ENCODE data around the gene TIMM22. TPM values are rescaled to one million over a fixed set of nuclear protein-coding genes. Genes with fewer than 3 reads are reported as not detected.
A peak's percentile ranks its signal among the peaks of the same experiment; 100 is the strongest.

Gene TIMM22
- polyA plus RNA-seq, 2 of the 4 experiments (the other 2 are of a cell fraction), result 15.8 to 21.3 TPM

- WGBS (ENCODE audit: missing lambda C conversion rate), result 3% methylated on average over 21 of the region's 42 CpGs
- peaks cover 16% of the 10 kb centered on the region; the same call in 2 of the 3 replicates for H3K4me1 ChIP-seq
- DNase-seq (ENCODE audit: low read depth in 1 of 2, low spot score in 1 of 2) (peak in 1 of 2 experiments; percentile 58), FAIRE-seq (no peak), ATAC-seq (peak; percentile 58 to 76)
- TF ChIP-seq BCL3 (IDR thresholded peaks at IDR 0.05), result no peak
- TF ChIP-seq ESRRA (IDR thresholded peaks at IDR 0.05; ENCODE audit: borderline replicate concordance, low read length), result no peak
- TF ChIP-seq REST (IDR thresholded peaks at IDR 0.05), result no peak
- TF ChIP-seq HES2 (IDR thresholded peaks at IDR 0.05), result no peak
- CTCF ChIA-PET, result interaction anchor here (1.0 to 14.3 kb wide), 24 partner anchors 10 to 567 kb away, joined by 3 to 428 read pairs (median 20); partner anchors contain the start of genes GEMIN4, GLOD4, MRM3 and TIMM22
- POLR2A ChIA-PET, result interaction anchor here (1.0 to 2.6 kb wide), 9 partner anchors 18 to 197 kb away, joined by 3 to 25 read pairs (median 4); partner anchors contain the start of genes GLOD4, MRM3 and TIMM22
- no peaks in the 10 kb centered on the region for H3K9me3 ChIP-seq
- H3K4me3 ChIP-seq, result peak overlapping the region; percentile 89
- peak overlapping the region; percentile 94 for H3K4me2 ChIP-seq
- peak overlapping the region; percentile 76 to 91 for H3K27ac ChIP-seq
Measured at GRCh38 chr17:979212-979538, 17.8 kb upstream of the TIMM22 start.

- DNase-seq (ENCODE audit: low read depth in 1 of 2, low spot score in 1 of 2) (peak; percentile 65 to 82), ATAC-seq (peak; percentile 76 to 85), FAIRE-seq (no peak)
- ChIA-PET CTCF (interaction anchor here (1.0 to 14.3 kb wide), 50 partner anchors 10 to 816 kb away, joined by 3 to 428 read pairs (median 8); partner anchors contain the start of genes GEMIN4, GLOD4, MRM3 and TIMM22), POLR2A (interaction anchor here (1.0 to 2.6 kb wide), 9 partner anchors 17 to 198 kb away, joined by 3 to 25 read pairs (median 4); partner anchors contain the start of genes GLOD4, MRM3 and TIMM22)
- no peaks in the 10 kb centered on the region for H3K9me3 ChIP-seq
- WGBS (ENCODE audit: missing lambda C conversion rate), result 13% methylated on average over 22 of the region's 94 CpGs
- H3K27ac ChIP-seq, result peak within 1 kb of the TSS; percentile 76 to 91
- peak within 1 kb of the TSS; percentile 89 for H3K4me3 ChIP-seq
- peak within 1 kb of the TSS; percentile 94 for H3K4me2 ChIP-seq
- peaks cover 16% of the 10 kb centered on the region; the same call in 2 of the 3 replicates for H3K4me1 ChIP-seq
- TF ChIP-seq E2F6 (IDR thresholded peaks at IDR 0.05; ENCODE audit: borderline replicate concordance, low read depth) (peak; percentile 71), HMGXB4 (CRISPR knock-in tag; IDR thresholded peaks at IDR 0.05; ENCODE audit: borderline replicate concordance) (no peak), POLR2A (IDR thresholded peaks at IDR 0.05; ENCODE audit: low read length) (peak; percentile 72), CTCF (IDR thresholded peaks at IDR 0.05) (peak; percentile 48), ZFP36 (IDR thresholded peaks at IDR 0.05; ENCODE audit: borderline replicate concordance, partially characterized antibody) (no peak), JUNB (IDR thresholded peaks at IDR 0.05) (no peak), PHF8 (IDR thresholded peaks at IDR 0.05; ENCODE audit: borderline replicate concordance, low read depth) (peak; percentile 46; the same call in 1 of the 2 replicates), MAZ (IDR thresholded peaks at IDR 0.05; ENCODE audit: borderline replicate concordance, low read depth, low read length) (no peak), HDAC2 (IDR thresholded peaks at IDR 0.05) (no peak), REST (IDR thresholded peaks at IDR 0.05) (no peak), RNF2 (IDR thresholded peaks at IDR 0.05; ENCODE audit: borderline replicate concordance, low read depth) (0 out of 2 replicates have a peak, but pooled peaks have one; percentile 24), JUN (IDR thresholded peaks at IDR 0.05) (peak in 1 of 2 experiments; percentile 72; a peak in 2 of 5 replicates), RAD21 (conservative IDR thresholded peaks at IDR 0.05 in 1 of 2, IDR thresholded peaks at IDR 0.05 in 1 of 2) (peak; percentile 19 to 56; a peak in 3 of 5 replicates), SMC3 (IDR thresholded peaks at IDR 0.05) (peak; percentile 63; the same call in 1 of the 3 replicates)
Measured at GRCh38 chr17:979539-980405, 17.2 kb upstream of the TIMM22 start, which contains the start of gene NXN. Gene NXN, minus strand, starts transcription at chr17:979776.
